Panc1 (cell line): Measurements from ENCODE around the gene MCRIP2.

Experiments
- POLR2AphosphoS5 ChIP-seq: IDR thresholded peaks from 2 replicates; pipeline ENCODE4 v1.6.1; 2012; ENCODE audit warnings: mild to moderate bottlenecking, low read depth, low read length, moderate library complexity
- TCF7L2 ChIP-seq: IDR thresholded peaks from 2 replicates; pipeline ENCODE4 v1.6.1; 2011; ENCODE audit warnings: mild to moderate bottlenecking, low read depth, low read length, inconsistent platforms
- TF ChIP-seq, protein P1 (sequence below): fragments of 450-650 bp; IDR thresholded peaks from 2 replicates; pipeline ENCODE4 v1.5.1; 2017; ENCODE audit warnings: mild to moderate bottlenecking

DNA sequence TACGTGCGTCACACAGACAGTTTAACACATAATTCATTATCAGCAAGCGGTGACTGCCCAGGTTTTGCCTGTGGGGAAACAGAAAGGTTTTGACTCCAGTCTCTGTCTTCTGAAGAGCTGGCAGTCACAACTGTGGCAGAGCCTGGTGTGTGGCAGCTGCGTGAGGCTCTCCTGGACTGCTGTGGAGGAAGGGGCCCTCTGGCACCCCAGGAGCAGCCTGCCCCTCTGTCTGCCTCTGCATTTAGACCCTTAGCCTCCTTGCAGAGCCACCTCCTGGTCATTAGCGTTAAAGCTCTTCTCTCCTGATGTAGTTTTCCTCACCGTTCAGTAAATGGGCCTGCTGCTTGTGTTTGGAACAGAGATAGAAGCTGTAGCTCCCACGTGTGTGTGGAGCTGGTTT, 40.8 kb upstream of the MCRIP2 start:
- TF ChIP-seq, protein P1, sequence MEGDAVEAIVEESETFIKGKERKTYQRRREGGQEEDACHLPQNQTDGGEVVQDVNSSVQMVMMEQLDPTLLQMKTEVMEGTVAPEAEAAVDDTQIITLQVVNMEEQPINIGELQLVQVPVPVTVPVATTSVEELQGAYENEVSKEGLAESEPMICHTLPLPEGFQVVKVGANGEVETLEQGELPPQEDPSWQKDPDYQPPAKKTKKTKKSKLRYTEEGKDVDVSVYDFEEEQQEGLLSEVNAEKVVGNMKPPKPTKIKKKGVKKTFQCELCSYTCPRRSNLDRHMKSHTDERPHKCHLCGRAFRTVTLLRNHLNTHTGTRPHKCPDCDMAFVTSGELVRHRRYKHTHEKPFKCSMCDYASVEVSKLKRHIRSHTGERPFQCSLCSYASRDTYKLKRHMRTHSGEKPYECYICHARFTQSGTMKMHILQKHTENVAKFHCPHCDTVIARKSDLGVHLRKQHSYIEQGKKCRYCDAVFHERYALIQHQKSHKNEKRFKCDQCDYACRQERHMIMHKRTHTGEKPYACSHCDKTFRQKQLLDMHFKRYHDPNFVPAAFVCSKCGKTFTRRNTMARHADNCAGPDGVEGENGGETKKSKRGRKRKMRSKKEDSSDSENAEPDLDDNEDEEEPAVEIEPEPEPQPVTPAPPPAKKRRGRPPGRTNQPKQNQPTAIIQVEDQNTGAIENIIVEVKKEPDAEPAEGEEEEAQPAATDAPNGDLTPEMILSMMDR: no peak; the same call in 1 of the 2 replicates
- TF ChIP-seq TCF7L2 (no peak), POLR2AphosphoS5 (no peak)
